ENCODE results near the gene PPM1H.

Gene PPM1H

GRCh38 chr12:62910549-62911169 is 24.3 kb downstream of the PPM1H start:
- no peak overlapping the region for H3K9ac ChIP-seq (ENCODE audit: insufficient read length)
- DNase-seq (ENCODE audit: low read depth, low spot score) = no peak
- no peak overlapping the region for H3K4me3 ChIP-seq
- no peaks in the 10 kb centered on the region for H3K36me3 ChIP-seq (ENCODE audit: insufficient read depth, low read length)
- H3K9me3 ChIP-seq (ENCODE audit: low read depth, low read length) = no peaks in the 10 kb centered on the region
- no peak overlapping the region for H3K27ac ChIP-seq
- TF ChIP-seq EZH2 (IDR thresholded peaks at IDR 0.05) (no peak), POLR2AphosphoS5 (IDR thresholded peaks at IDR 0.05; ENCODE audit: borderline replicate concordance, low read depth, low read length) (no peak), FOXP2 (optimal IDR thresholded peaks at IDR 0.05; ENCODE audit: control extremely low read depth, extremely low read length, insufficient read depth) (no peak)

GRCh38 chr12:62909340-62909739 is 25.6 kb downstream of the PPM1H start:
- H3K36me3 ChIP-seq (ENCODE audit: insufficient read depth, low read length) = no peaks in the 10 kb centered on the region
- DNase-seq (ENCODE audit: low read depth, low spot score) = no peak
- no peak overlapping the region for H3K4me3 ChIP-seq
- no peak overlapping the region for H3K27ac ChIP-seq
- no peaks in the 10 kb centered on the region for H3K9me3 ChIP-seq (ENCODE audit: low read depth, low read length)
- no peak overlapping the region for H3K9ac ChIP-seq (ENCODE audit: insufficient read length)
- no peak for TF ChIP-seq POLR2AphosphoS5 (IDR thresholded peaks at IDR 0.05; ENCODE audit: borderline replicate concordance, low read depth, low read length)

GRCh38 chr12:62908674-62909073 is 26.3 kb downstream of the PPM1H start:
- H3K36me3 ChIP-seq (ENCODE audit: insufficient read depth, low read length) = no peaks in the 10 kb centered on the region
- no peak overlapping the region for H3K4me3 ChIP-seq
- no peak for TF ChIP-seq POLR2AphosphoS5 (IDR thresholded peaks at IDR 0.05; ENCODE audit: borderline replicate concordance, low read depth, low read length)
- no peak for TF ChIP-seq EZH2 (IDR thresholded peaks at IDR 0.05)
- no peak for TF ChIP-seq FOXP2 (optimal IDR thresholded peaks at IDR 0.05; ENCODE audit: control extremely low read depth, extremely low read length, insufficient read depth)
- H3K27ac ChIP-seq = no peak overlapping the region
- no peak overlapping the region for H3K9ac ChIP-seq (ENCODE audit: insufficient read length)
- no peak for DNase-seq (ENCODE audit: low read depth, low spot score)
- no peaks in the 10 kb centered on the region for H3K9me3 ChIP-seq (ENCODE audit: low read depth, low read length)

DNA sequence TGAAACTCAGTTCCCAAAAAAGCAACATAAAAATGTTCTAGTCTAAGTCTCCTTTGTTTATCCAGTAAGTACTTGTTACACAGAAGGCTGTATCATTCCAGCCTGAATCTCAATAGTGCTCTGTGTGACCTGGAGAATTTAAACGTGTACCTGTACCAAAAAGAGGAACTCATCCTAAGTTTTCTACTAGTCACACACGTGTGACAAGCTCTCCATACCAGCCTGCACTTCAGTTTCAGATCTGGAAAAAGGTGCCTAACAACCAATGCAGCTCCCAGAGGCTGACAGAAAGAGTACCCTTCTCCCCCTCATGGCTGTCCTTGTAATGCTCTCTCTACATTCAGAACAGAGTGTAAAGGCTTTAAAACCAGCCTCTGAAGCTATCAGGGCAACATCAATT is 27.4 kb downstream of the PPM1H start:
- Histone ChIP-seq H3K9ac (ENCODE audit: insufficient read length) (no peak overlapping the region), H3K36me3 (ENCODE audit: insufficient read depth, low read length) (no peaks in the 10 kb centered on the region), H3K27ac (no peak overlapping the region), H3K4me3 (no peak overlapping the region), H3K9me3 (ENCODE audit: low read depth, low read length) (no peaks in the 10 kb centered on the region)
- TF ChIP-seq POLR2AphosphoS5 (IDR thresholded peaks at IDR 0.05; ENCODE audit: borderline replicate concordance, low read depth, low read length) = no peak
- no peak for TF ChIP-seq FOXP2 (optimal IDR thresholded peaks at IDR 0.05; ENCODE audit: control extremely low read depth, extremely low read length, insufficient read depth)
- no peak for TF ChIP-seq EZH2 (IDR thresholded peaks at IDR 0.05)
- no peak for DNase-seq (ENCODE audit: low read depth, low spot score)

- Histone ChIP-seq H3K9ac (ENCODE audit: insufficient read length) (no peak overlapping the region), H3K4me3 (no peak overlapping the region), H3K27ac (no peak overlapping the region), H3K9me3 (ENCODE audit: low read depth, low read length) (no peaks in the 10 kb centered on the region), H3K36me3 (ENCODE audit: insufficient read depth, low read length) (no peaks in the 10 kb centered on the region)
- no peak for DNase-seq (ENCODE audit: low read depth, low spot score)
- no peak for TF ChIP-seq EZH2 (IDR thresholded peaks at IDR 0.05)
- no peak for TF ChIP-seq POLR2AphosphoS5 (IDR thresholded peaks at IDR 0.05; ENCODE audit: borderline replicate concordance, low read depth, low read length)
- TF ChIP-seq FOXP2 (optimal IDR thresholded peaks at IDR 0.05; ENCODE audit: control extremely low read depth, extremely low read length, insufficient read depth) = no peak
Measured at GRCh38 chr12:62907078-62907477, 27.9 kb downstream of the PPM1H start.

GRCh38 chr12:62903151-62903550 is 31.8 kb downstream of the PPM1H start:
- Histone ChIP-seq H3K27ac (no peak overlapping the region), H3K4me3 (no peak overlapping the region), H3K36me3 (ENCODE audit: insufficient read depth, low read length) (no peaks in the 10 kb centered on the region), H3K9me3 (ENCODE audit: low read depth, low read length) (no peaks in the 10 kb centered on the region), H3K9ac (ENCODE audit: insufficient read length) (no peak overlapping the region)
- TF ChIP-seq FOXP2 (optimal IDR thresholded peaks at IDR 0.05; ENCODE audit: control extremely low read depth, extremely low read length, insufficient read depth) (no peak), POLR2AphosphoS5 (IDR thresholded peaks at IDR 0.05; ENCODE audit: borderline replicate concordance, low read depth, low read length) (no peak), EZH2 (IDR thresholded peaks at IDR 0.05) (no peak)
- no peak for DNase-seq (ENCODE audit: low read depth, low spot score)

DNA sequence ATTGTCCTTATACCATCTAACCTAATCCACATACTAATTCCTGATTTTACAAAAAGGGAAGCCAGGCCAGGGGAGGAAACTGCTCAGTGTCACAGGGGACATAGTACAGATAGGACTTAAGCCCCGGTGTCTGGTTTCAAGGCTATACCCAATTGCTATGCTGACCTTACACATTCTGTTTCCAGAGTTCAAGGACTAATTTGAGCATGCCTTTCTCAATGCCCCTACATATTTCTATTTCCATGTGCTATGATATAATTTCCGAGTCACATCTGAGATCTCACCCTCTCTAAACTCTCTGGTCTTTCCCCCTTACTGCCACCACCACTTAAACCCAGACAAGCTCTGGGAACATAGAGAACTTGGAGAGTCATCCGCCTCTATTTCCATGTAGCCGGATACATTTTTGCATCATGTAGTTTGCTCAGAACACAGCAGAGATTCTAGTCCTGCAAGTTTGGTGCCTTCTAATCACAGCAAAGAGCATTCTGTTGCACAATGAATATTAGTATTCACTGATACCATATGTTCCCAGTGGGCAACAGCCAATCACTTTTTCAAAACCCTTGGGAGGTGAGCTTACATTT is 34.2 kb downstream of the PPM1H start:
- TF ChIP-seq EZH2 (IDR thresholded peaks at IDR 0.05) (no peak), POLR2AphosphoS5 (IDR thresholded peaks at IDR 0.05; ENCODE audit: borderline replicate concordance, low read depth, low read length) (no peak), FOXP2 (optimal IDR thresholded peaks at IDR 0.05; ENCODE audit: control extremely low read depth, extremely low read length, insufficient read depth) (no peak)
- H3K27ac ChIP-seq = peak overlapping the region; percentile 84
- no peak for DNase-seq (ENCODE audit: low read depth, low spot score)

GRCh38 chr12:62899568-62900390 is 35.2 kb downstream of the PPM1H start:
- Histone ChIP-seq H3K27ac (0 out of 2 replicates have a peak overlapping the region, but pooled peaks have one; percentile 28), H3K9ac (ENCODE audit: insufficient read length) (no peak overlapping the region), H3K4me3 (no peak overlapping the region), H3K9me3 (ENCODE audit: low read depth, low read length) (no peaks in the 10 kb centered on the region), H3K36me3 (ENCODE audit: insufficient read depth, low read length) (no peaks in the 10 kb centered on the region)
- no peak for DNase-seq (ENCODE audit: low read depth, low spot score)
- TF ChIP-seq FOXP2 (optimal IDR thresholded peaks at IDR 0.05; ENCODE audit: control extremely low read depth, extremely low read length, insufficient read depth) = no peak
- TF ChIP-seq POLR2AphosphoS5 (IDR thresholded peaks at IDR 0.05; ENCODE audit: borderline replicate concordance, low read depth, low read length) = no peak
- TF ChIP-seq EZH2 (IDR thresholded peaks at IDR 0.05) = no peak

More for the DNA sequence above, 34.2 kb downstream of the PPM1H start:
- Histone ChIP-seq H3K36me3 (ENCODE audit: insufficient read depth, low read length) (no peaks in the 10 kb centered on the region), H3K9ac (ENCODE audit: insufficient read length) (peak overlapping the region; percentile 11), H3K9me3 (ENCODE audit: low read depth, low read length) (no peaks in the 10 kb centered on the region), H3K4me3 (peak overlapping the region; percentile 34)

Data from SK-N-MC (cell line).